Inflammatory macrophage treated with lipopolysaccharide for 1 hour (primary cell): ENCODE measurements around the gene ORM2.
A peak's percentile ranks its signal among the peaks of the same experiment; 100 is the strongest.
"Not testable (repeated sequence)": the region's sequence is repeated elsewhere in the genome, so short reads cannot be mapped to it uniquely, and the experiment has no call there.

Experiments used
- DNase-seq, 2 donors: peaks; one replicate each; pipeline ENCODE4 v3.0.0-alpha.2; 2020 to 2022

ORM2 gene

DNA sequence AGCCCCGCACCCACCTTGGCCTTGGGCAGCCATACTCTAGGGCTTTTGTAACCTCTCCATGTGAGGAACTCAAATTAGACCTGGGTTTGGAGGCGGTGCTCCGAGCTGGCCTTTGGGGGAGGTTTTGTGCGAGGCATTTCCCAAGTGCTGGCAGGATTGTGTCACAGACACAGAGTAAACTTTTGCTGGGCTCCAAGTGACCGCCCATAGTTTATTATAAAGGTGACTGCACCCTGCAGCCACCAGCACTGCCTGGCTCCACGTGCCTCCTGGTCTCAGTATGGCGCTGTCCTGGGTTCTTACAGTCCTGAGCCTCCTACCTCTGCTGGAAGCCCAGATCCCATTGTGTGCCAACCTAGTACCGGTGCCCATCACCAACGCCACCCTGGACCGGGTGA is at the start of gene ORM2:
TSS of gene ORM2 (plus strand) at position 245 of the 398 bp plus-strand sequence. CDS start at position 281, 36 bp downstream.
- DNase-seq = not testable (repeated sequence)

DNA sequence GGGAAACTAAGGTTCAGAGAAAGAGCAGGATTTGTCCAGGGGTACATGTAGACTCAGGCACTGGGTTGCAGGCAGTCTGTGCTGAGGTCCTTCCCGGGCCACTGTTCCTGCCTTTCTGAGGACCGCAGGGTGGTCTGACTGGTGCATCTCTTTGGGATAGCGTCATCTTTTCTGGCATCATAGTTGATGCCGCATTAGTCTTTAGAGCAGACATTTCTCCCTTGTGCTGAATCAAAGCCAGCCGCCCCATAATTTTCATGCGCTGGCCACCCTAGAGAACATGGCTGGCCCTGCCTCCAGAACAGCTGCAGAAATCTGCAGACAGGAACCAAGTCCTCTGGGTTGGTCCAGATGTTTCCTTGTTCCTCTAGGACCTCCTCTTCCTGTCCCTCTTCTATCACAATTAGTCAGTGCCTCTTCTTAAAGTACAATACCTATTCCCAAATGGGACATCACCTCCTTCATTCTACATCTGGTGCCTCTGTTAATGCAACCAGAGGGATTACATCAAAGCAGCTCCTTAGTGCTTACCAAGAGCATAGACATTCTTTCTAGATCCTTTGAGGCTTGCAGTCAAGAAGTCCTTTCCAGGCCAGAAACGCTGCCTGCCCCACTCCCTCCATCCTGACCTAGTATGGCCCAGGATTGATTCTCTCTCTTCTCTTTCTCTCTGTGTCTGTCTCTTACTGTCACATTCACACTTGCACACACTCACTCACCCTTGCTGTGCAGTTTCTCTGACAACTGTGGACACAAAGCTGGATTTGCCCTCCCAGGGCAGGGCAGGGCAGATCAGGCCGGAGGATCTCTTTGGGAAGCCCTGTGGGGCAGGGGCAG is 48.8 kb upstream of the ORM2 start:
- no peak for DNase-seq

GRCh38 chr9:114281473-114282103 is 48.1 kb upstream of the ORM2 start:
- no peak for DNase-seq

DNA sequence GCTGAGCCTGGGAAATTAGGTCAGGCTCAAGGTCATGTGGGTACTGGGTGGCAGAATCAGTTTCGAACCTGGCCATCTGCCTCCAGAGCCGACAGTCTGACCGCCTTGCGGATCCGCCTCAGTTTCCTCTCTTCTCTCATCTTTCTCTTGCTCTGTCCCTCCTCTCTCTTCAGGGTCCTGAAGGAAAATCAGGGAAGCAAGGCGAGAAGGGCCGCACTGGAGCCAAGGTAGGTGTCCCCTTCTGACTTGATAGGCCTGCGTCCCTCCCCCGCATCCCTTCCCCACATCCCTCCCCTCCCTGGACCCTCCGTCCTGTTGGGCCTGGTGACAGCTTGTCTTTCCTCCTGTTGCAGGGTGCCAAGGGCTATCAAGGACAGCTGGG is 47.6 kb upstream of the ORM2 start:
- no peak for DNase-seq

GRCh38 chr9:114282507-114282906 is 47.2 kb upstream of the ORM2 start:
- DNase-seq = no peak

GRCh38 chr9:114282926-114283325 is 46.7 kb upstream of the ORM2 start:
- DNase-seq = peak; percentile 18 to 22

- DNase-seq = no peak
Measured at GRCh38 chr9:114283551-114284111, 46.0 kb upstream of the ORM2 start.

DNA sequence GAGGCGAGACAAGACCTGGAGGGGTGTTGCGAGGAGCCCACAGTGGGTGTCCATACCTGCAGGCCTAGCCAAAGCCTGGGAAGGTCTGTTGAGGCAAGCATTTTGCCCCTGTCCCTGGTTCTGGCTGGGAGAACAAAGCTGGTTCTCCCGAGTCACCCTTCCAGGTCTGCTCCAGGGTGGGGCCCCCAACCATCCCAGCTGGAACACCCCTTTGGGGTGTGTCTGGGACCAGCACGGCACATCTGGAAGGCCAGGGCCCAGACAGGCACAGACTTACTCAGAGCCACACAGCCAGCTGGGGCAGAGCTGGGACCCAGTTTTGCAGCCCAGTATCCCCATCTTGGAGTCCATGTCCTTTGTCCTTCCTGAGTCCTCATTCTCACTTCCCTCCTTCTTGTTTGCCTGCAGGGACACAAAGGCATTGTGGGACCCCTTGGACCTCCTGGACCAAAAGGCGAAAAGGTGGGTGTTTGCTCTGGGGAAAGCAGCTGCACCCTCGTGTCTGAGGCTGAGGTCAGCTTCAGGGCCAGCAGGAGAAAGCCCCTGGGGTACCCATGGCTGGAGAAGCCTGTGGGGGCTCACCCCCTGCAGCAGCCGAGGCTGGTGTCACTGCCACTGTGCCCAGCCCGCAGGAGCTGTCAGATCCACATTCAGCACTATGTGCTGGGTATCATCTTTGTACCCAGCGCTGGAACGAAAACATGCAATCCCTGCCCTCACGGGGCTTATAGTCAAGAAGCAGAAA is 45.2 kb upstream of the ORM2 start:
- DNase-seq = no peak

DNA sequence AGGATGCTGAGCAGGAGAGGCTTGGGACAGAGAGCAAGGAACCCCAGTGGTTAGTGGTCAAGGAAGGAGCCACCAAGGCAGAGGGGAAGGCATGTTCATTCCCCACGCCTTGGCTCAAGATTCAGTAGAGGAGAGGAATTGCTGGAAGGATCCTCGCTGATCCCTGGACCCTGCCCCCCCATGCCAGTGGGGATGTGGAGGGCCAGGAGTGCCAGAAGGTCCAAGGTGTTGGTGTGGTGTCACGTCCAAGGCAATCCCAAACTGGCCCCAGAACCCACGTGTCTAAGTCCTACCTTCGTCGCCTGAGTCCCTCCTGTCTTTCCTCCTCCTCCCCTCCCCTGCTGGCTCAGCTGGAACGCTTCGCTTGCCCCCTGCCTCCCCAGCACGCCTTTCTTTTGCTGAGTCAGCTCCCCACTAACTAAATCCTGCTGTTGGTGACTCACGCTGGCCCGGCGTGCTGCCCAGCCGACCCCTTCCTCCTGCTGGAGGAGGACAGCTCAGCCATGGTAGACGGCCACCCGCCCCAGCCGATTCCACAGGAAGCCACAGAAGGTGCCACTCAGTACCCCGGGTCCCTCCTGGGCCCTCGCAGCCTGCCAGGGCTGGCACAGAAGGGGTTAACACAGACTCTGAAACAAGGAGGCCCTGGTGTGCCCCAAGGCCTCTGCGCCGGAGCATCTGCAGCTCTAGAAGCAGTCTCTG is 44.4 kb upstream of the ORM2 start:
- DNase-seq = no peak

- no peak for DNase-seq
Measured at GRCh38 chr9:114286146-114286679, 43.5 kb upstream of the ORM2 start.

GRCh38 chr9:114287001-114287762 is 42.5 kb upstream of the ORM2 start:
- DNase-seq = no peak

DNA sequence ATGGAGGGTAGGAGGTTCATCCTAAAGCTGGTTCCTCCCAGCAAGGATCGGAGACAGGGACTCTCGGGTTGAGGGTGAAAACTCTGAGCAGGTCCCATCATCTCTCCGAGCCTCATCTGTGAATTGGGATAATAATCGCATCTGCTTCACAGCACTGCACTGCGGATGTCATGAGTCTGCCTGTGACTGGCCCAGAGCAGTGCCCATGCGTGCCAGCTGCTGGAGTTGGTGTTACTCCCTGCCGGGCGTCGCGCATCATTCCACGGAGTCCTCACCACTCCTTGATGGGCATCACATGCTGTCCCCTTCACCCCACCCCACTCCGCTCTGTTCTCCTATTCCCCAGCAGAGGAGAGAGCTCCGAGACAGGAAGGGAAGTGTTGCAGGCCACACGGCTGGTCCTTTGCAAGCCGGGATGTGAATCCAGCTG is 41.9 kb upstream of the ORM2 start:
- DNase-seq = no peak

DNA sequence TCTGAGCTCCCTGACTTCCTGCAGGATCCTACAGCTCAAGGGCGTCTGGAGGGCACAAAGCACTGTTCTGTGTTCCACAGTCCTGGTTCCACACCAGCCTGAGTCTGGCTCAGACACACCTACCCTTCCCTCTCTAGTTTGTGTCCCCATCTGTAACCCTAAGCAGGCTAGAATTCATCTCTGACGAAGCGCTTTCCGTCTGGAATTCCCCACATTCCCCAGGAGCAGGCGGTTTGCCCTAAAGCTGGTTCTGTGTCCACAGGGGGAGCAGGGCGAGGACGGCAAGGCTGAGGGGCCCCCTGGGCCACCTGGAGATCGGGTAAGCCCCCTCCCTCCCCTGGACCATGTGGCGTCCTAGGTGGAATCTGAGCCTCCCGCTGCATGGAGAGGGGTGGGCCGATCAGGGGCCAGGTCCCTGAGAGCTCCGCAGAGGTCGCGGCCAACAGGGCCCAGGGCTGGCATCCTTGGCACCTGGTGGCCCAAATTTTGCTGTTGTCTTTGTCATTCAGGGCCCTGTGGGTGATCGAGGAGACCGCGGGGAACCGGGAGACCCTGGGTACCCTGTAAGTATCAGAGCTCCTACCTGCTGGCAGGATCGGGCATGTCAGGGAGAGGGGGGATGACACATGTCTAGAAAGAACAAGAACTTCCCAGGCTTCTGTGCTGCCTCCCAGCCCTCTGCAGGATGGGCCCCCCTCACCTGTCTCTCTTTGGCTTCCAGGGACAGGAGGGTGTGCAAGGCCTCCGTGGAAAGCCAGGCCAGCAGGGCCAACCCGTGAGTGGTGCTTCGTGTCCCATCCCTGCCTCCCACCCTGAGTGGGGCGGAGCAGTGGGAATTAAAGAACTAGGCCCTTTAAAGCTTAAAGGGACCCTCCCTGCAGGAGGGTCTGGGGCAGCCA is 41.2 kb upstream of the ORM2 start:
- no peak for DNase-seq

DNA sequence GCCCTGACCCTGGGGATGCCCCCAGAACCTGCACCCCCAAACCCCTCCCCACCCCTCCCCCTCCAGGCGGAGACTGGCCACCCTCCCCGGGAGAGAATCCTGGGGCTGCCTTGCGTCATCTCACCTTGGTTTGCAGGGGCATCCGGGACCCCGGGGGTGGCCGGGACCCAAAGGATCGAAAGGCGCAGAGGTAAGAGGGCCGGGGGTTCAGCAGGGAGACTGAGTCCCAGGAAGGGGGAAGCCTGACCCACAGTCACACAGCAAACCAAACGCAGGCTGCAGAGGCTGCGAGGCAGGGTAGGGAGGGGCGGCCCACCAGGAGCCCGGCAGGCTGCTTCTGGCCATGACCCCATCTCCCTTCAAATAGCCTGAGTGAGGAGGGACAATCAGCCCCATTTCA is 40.6 kb upstream of the ORM2 start:
- DNase-seq = no peak

- no peak for DNase-seq
Measured at GRCh38 chr9:114289571-114290481, 39.8 kb upstream of the ORM2 start.

GRCh38 chr9:114290561-114290986 is 39.1 kb upstream of the ORM2 start:
- DNase-seq = no peak

- peak; percentile 38 to 89 for DNase-seq
Measured at GRCh38 chr9:114291064-114291474, 38.6 kb upstream of the ORM2 start.

DNA sequence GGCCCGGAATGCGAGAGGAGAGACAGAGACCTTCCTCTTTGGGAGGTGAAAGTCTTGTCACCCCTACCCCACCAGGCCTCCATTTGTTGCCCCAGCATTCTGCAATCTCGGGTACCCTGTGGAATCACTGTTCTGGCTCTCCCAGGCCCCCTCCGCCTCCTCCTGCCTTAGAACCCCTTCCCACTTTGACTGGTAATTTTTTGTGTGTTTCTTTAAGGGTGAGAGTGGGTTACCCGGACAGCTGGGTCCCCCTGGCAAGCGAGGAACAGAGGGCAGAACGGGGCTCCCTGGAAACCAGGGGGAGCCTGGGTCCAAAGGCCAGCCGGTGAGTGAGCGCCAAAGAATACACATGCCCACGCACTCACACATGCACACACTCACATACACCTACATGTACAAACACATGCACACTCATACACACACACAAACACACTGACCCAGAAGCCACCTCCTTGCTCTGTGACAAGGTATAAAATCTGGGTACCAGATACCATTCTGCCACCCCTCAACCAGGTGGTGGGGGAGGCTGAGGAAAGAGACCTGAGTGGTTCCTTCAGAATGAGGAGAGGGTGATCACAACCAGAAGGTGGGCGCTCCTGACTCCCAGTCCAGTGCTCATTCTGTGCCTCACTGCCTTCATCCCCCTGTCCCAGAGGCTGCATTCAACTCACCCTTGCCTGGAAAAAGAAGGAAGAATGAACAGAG is 37.6 kb upstream of the ORM2 start:
- no peak for DNase-seq

DNA sequence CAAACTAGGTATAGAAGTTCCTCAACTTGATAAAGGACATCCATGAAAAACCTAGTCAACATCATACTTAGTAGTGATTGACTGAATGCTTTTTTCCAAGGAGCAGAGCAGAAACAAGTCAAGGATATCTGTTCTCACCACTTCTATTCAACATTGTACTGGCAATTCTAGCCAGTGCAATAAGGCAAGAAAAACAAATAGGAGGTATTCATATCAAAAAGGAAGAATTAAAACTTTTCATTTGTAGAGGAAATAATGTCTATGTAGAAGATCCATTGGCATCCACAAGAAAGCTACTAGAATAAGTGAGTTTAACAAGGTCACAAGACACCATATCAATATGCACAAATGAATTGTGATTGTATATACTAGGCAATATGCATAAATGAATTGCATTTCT is 35.0 kb upstream of the ORM2 start:
- no peak for DNase-seq
